Activated T-helper 1 cell treated with Interleukin-2 at 50 U/mL for 16 hours (primary cell): ENCODE measurements around the gene TRIM52.
A peak's percentile ranks its signal among the peaks of the same experiment; 100 is the strongest.

ENCODE experiments used
- DNase-seq: peaks from one replicate; pipeline ENCODE4 v3.0.0-alpha.2; 2020; ENCODE audit warnings: low read depth

TRIM52 gene

DNA sequence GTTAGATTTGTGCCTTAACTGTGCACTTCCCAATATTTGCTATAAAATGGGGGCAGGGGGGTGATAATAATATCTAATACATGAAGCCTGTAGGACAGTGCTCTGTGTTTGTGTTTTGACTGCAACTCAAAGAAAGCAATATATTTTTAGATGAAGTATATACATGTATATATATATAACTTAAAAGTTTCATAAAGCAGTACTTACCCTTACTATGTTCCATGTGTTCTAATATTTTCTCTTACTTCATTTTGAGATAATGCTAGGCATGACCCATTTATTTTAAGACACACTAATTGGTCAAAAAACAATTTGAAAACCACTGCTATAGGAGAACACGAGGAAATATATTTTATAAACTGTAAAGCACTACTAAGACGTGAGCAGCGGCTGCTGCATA, 2.4 kb downstream of the TRIM52 start:
- DNase-seq: no peak

DNA sequence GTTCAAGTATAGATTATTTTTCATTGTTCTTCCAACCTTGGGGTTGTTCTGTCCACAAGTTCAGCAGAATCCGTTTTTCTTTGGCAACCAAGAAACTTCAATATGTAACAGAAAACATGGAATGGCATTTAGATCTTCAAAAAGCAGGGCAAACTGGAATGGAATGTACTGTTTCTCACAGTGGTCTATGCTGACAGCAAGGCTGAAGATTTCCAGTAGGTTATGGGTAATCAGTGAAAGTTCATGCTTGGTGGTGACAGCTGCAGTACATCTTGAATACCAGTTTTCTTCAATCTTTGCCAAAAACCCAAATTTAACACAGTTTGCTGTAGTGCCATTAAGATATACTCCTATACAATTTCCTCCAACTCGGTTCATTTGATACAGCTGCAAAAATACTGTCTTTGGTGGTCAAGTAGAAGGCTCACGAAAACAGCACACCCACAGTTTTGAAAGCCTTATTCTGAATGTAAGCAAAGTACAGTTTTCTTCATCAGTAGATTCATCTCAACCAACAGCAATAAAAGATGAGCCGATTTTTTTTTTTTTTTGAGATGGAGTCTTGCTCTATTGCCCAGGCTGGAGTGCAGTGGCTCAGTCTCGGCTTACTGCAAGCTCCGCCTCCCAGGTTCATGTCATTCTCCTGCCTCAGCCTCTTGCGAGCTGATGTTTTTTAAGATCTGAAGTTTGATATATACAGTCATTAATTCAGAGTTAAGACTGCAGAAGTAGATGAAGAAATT, 4.9 kb downstream of the TRIM52 start:
- no peak for DNase-seq

DNA sequence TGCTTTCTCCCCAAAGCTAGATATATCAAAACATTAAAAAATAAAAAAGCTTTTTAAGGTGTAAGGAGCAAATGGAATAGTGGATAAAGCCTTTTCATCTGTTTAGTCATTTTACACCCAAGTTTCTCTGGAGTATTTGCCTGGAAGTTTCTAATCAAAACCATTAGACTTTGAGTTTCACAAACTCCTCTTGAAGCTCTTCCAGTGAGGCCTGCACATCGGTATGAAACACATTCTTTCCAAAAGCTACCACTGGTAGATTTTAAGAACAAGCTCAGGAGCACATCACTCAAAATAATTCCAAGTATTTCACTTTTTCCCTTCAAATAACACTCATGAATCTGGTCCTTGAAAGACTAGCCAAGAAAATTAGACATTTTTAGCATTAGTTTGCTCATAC, 5.7 kb downstream of the TRIM52 start:
- no peak for DNase-seq

DNA sequence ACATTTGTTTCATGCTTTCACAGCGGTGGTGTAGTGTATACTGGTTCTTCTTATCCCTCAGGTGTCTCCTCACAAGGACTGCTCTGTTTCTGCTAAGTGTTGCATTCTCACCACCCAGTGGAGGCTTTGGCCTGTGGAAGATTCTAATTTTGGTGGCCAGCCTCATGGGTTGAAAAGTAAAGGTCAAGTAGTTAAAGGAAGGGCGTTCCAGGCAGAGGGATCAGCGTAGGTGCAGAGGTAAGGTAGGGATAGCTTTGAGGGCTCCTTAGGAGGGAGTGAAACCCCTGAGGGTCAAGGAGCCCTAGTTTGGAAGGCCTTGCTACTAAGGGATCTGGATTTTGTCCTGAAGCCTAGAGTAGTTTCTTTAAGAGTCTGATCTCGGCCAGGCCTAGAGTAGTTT, 12.7 kb downstream of the TRIM52 start:
- DNase-seq: no peak

DNA sequence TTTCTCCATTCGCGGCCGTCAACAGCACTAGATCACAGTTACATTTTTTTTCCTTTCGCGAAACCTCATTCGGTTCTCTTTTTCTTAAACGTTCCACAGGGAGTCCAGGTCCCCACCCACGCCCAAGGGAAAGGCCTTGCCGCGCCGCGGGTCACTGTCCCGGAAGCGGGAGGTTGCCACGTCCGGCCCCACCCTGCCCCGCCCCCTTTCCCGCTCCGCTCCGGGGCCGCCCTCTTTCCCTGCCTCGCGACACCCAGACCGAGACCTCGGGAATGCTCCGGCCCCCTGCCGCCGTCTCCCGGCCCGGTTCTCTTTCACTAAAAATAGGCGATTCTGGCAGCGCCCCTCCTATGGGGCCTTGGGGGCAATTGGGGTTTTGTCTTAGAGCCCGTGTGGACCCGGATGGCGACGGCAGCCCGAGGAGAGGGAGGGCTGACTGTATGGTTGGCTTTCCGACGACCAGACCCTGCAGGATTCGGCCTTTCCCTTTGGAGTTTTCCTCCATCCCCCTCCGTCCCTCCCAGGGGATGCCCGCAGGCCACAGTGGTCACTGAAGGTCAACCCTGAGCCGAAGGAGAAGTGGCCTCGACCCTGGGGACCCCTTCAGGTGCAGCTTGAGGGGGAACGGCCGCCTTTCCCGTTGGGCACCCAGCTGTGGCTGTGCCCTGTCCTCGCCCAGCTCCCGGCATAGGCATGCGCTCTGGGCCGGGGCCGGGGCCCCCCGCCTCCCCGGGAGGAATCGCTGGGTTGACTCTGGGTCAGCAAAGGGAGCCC, 14.5 kb downstream of the TRIM52 start:
- peak; percentile 59 for DNase-seq

DNA sequence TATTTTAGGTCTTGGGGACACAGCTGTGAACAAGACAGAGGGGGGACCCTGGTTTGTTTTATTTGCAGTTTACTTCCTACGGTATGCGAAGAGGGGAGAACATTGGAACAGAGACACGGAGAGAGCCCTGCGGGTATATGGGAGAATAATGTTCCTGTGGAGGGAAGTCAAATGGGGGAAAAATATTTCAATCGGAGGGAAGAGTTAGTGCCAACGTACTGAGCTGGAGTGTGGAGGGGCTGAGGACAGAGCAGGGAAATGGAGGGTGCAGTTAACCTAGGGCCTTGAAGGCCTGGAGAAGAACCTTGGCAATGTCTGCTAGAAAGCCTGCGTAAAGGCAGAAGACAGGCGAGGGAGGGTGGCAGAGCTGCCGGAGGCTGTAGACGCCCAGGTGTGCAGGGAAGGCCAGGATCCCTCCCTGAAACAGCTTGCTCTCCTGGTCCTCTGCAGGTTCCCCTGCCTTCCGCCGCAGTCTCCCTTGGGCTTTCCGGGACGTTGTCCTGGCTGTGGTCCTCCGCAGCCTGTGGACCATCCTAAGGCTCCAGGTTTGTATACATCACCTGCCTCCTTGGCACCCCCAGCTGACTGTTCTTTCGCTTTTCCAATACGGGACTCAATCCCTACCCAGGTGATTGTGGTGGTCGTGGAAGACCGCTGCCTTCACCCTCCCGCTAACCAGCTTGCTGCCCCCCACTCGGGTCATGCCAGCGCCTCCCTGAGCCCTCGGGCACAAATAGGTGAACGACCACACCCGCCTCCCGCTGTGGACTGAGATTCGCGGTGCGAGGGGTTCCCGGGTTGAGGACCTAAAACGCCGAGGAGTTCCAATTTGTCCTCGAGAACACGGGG, 15.3 kb downstream of the TRIM52 start:
- no peak for DNase-seq

DNA sequence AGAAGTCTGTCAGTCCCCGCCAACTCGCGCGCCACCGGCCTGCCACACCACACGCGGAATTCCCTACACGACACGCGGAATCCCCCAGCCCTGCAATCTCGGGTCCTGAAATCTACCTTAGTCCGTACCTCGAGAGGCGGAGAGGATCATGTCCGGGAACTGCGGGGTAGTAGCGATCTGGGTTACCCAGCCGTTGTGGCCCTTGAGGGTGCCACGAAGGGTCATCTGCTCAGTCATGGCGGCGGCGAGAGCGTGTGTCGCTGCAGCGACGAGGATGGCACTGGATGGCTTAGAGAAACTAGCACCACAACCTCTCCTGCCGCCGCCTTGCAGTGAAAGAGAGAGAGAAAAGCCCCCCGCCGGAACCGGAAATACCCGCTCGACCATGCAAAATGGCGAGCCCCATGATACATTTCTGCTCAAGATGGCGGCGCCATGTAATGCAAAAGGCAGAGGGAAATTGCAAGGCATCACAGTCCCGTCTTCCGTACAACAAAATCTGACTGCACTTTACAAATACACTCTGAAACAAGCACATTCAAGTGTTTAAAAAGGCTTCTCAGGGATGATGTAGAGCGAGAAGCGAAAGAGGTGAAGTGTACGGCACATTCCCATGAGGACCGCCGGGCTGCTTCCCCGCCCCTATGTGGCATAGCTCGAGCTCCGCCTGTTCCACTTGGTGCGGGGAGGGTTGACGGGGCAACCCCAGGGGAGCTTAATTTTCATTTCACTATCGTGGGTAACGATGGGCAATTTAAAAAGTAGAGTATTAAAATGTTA, 17.2 kb downstream of the TRIM52 start, which contains the start of gene RACK1:
TSS of gene RACK1 (minus strand) at position 343 of the 780 bp plus-strand sequence. CDS start at position 237, 106 bp downstream.
- DNase-seq: peak; percentile 82

DNA sequence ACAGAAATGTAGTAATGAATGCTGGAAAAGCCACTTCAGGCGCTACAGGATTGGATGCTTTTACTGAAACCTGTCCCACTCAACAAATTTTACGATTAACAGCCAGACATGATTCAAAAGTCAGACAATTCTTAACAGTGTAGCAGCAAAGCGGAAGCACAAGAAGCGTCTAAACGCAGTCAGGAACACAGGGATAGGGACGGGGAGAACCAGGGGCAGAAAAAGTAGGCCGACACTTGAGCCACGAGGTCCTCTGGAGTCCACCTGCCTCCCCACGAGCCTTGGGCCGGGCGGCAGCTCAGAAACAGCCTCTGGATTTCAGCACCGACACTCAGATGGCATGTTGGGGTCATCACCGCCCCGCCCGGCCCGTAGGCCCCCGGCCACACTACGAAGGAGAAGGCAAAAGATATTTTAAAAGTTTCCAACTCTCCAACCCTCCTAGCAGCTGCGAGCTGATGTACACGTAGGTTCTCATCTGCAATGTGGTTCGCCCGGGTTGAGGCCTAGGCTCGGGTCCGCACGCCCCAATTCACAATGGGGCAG, 17.9 kb downstream of the TRIM52 start:
- DNase-seq: no peak

DNA sequence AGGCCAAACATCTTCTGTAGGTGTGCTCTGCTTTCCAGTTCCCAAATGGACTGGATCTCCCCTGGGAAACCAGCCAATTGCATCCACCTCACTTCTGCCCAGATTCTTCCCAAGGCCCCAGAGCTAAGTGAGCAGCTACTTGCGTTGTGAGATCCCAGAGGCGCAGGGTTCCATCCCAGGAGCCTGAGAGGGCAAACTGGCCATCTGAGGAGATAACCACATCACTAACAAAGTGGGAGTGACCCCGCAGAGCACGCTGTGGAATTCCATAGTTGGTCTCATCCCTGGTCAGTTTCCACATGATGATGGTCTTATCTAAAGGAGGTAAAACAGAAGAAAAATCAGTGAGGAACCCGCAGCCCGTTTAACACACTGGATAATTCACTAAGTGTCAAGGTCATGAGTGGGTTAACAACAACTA, 18.9 kb downstream of the TRIM52 start:
- no peak for DNase-seq

DNA sequence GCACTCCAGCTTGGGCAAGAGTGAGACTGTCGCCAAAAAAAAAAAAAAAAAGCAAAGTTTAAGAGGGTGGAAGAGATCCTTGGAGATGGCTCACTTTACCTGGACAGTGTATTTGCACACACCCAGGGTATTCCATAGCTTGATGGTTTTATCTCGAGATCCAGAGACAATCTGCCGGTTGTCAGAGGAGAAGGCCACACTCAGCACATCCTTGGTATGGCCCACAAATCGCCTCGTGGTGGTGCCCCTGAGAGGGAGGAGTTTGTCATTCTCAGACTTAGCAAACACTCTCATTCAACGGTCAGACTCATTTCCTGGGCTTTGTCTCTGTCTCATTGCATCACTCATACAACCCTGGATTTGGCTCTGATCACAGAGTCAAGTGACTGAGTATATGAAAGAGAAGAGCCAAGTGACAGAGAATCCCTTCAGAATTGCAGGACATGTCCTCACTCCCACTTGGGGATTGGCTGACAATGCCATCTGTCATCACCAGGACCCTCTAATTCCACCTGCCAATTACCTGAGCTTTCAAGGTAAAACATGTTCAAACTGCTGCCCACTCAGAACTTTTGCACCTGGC, 19.5 kb downstream of the TRIM52 start:
- no peak for DNase-seq

DNA sequence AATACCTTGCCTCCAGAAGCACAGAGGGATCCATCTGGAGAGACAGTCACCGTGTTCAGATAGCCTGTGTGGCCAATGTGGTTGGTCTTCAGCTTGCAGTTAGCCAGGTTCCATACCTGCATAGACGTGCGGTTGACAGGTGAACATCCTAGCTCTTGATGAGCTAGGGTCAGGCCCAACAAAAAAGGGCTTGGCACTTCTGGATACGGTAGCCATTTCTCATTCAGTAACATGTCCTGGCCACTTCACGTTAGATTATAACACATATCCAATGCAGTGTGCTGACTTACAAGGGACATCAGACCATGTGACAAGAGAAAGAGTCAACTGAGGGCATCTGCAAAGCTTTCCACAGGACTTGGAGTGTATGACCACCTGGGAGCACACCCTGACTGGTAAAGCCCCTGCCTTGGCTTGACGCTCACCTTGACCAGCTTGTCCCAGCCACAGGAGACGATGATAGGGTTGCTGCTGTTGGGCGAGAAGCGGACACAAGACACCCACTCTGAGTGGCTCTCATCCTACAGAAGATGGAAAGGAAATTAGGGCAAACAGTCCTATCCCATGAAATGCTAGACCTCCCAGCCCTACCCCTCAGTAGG, 21.8 kb downstream of the TRIM52 start:
- DNase-seq: no peak

DNA sequence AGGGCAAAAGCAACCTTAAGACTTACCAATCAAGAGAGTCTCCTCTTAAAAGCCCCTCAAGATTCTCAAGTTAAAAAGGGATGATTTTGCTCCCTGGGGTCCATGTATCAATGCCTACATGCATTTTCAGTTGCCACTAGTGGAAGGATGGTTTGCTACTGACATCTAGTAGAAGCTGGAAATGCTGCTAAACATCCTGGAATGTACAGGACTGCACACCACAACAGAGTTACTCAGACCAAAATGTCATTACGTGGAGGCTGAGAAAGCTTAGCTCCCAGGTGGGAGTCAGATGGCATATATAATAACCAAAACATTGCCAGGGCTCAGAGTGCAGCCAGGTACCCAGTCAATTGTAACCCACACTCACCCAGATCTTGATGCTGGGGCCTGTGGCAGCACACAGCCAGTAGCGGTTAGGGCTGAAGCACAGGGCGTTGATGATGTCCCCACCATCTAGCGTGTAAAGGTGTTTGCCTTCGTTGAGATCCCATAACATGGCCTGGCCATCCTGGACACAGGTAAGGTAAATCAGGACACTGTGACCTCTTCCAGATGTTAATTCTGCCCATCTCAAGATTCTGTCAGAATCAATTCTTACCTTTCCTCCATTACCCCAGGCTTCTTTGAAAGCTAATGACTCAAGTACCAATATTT, 23.1 kb downstream of the TRIM52 start:
- DNase-seq: no peak

DNA sequence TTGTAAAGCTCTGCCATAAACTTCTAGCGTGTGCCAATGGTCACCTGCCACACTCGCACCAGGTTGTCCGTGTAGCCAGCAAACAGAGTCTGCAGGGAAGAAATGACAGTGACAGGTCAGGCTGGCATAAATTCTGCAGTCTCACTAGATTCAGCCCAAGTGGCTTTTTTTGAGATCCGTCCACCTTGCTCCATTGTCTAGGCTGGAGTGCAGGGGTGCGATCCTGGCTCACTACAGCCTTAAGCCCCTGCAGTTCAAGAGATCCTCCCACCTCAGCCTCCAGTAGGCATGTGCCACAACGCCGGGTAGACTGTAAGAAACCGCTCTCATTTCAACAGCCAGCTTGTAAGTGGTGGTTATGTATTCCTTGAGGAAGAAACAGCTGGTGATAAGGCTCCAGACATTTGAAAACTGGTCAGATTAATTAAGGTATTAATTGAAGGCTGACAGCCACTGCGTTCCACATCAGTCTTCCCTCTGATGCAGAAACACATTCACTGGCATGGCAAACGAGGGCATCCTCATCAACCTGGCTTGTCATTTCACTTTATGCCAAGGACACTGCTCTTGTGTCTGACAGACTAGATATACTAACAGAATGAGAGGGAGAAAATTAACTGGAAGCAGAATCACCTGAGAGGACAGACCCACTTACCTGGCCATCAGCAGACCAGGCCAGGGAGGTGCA, 23.8 kb downstream of the TRIM52 start:
- DNase-seq: no peak

DNA sequence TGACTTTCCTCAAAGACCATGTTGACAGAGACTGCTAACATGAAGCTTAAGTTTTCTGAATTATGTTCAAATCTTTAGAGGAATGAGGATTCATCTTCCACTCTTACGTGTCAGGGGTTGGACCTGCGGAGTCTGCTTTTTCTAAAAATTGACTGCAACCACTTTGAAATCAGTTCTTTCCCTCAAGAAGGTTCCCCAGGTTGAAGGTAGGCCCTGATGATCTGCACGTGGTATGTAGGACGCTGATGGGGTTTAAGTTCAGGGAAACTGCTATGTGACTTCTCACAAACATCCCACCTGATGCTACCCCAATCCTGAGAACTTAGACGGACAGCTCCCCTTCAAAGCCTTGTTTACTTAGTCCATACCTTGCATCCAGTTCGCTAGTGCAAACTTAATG, 24.5 kb downstream of the TRIM52 start:
- no peak for DNase-seq

DNA sequence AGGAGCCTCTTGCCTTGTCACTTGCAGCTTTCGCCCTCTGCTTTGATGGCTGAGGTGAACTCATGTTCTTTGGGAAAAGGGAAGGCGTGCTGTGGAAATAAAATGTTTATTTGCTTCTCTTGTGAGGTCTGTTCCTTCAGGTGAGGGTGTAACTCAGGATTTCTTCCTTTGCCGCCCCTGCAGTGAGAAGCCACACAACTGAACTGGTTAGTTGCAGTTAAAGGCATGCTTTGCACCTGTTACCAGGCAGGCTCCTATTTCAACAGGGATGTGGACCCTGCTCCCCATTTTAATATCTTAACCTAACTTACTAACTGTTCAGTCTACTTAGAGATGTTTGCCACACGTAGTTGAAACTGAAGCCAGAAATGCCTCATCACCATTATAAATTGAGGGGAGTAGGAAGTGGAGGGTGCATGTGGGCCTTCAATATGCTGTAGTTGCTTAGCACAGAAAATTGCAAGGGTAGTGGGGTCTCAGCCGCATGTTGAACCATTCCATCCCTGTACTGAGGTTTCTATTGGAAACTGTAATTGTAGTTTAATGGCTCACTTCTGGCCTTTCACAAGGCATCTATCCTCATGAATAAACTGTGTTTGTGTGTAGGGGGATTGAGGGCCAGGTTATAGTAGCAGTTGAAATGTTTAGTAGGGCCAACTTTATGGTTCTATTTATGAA, 25.1 kb downstream of the TRIM52 start:
- no peak for DNase-seq

DNA sequence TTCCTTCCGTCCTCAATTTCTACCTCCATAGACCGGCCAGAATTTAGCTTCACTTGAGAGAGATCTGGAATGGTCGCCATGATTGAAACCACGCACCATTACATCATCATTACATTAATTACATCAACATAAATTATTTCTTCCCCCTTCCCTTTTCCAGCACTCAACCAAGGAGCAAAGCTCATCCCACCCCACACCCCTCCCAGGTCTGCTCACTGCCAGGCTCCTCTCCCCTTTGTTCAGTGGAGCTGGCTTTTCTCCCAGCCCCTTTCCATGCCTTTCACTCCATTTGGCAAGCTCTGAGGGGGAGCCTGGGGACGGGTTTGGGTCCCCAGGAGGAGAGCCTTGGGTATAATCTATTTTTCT, 25.6 kb downstream of the TRIM52 start:
- DNase-seq: no peak

DNA sequence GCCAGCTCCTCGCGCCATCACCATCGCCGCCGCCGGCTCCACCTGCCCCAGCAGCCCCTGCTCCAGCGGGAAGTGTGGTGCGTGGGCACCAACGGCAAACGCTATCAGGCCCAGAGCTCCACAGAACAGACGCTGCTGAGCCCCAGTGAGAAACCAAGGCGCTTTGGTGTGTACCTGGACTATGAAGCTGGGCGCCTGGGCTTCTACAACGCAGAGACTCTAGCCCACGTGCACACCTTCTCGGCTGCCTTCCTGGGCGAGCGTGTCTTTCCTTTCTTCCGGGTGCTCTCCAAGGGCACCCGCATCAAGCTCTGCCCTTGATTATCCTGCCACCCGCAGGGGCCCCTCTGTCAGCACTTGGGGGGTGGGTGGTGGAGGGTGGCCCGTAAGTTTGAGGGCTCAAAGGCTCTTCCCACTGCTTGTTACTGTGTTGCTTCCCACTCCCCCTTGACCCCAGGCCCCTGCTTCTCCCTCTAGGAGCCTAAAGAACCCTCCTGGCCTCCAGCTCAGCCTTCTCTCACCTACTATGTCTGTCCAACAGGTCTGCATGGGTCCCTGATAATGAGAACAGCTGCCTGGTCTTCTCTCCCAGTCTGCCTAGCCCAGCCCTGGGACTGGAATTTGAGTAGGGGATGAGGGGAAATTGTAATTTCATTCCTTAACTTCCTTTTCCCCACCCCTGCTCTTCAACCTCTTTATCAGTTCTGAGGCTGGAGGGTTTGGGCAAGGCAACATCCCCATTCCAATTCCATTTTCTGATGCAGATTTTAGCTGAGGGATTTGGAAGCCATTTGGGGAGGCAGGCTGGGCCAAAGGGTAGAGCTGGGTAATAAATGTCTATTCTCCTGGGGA, 26.3 kb downstream of the TRIM52 start:
- DNase-seq: no peak
